Spleen (tissue), 11 donors: ENCODE results near the gene RPL27A. TPM values are rescaled to one million over a fixed set of nuclear protein-coding genes. Genes with fewer than 3 reads are reported as not detected.

Experiments used
- DNase-seq: peaks from one replicate; pipeline ENCODE4 v3.0.0-alpha.2; 2020
- H3K27ac ChIP-seq, 8 donors: fragments of 200-600 bp; sonication (generic) in 7 of 8; 1 replicate in 4 of 8; 2 replicates in 4 of 8; pipeline versions ENCODE4 v1.5.0 to v1.8.0; 2016 to 2021; ENCODE audit warnings: inconsistent platforms in 4 of 8, mild to moderate bottlenecking in 4 of 8, moderate library complexity in 1 of 8
- H3K27me3 ChIP-seq, 7 donors: fragments of 200-600 bp; sonication (generic) in 6 of 7; replicated peaks in 1 of 7; 1 replicate in 4 of 7; 2 replicates in 3 of 7; pipeline versions ENCODE4 v1.5.0 to v1.8.0; 2016 to 2021; ENCODE audit warnings: inconsistent platforms in 3 of 7, mild to moderate bottlenecking in 1 of 7
- H3K36me3 ChIP-seq, 6 donors: fragments of 200-600 bp; sonication (generic) in 5 of 6; 1 replicate in 4 of 6; 2 replicates in 2 of 6; pipeline versions ENCODE4 v1.5.0 to v1.8.0; 2016 to 2021; ENCODE audit warnings: inconsistent platforms in 2 of 6
- H3K4me1 ChIP-seq, 6 donors: fragments of 200-600 bp; sonication (generic) in 5 of 6; 1 replicate in 3 of 6; 2 replicates in 3 of 6; pipeline versions ENCODE4 v1.5.0 to v1.8.0; 2016 to 2021; ENCODE audit warnings: inconsistent platforms in 3 of 6
- H3K4me3 ChIP-seq, 8 donors: fragments of 200-600 bp; sonication (generic) in 7 of 8; 1 replicate in 4 of 8; 2 replicates in 4 of 8; pipeline versions ENCODE4 v1.5.0 to v1.8.0; 2016 to 2021; ENCODE audit warnings: inconsistent platforms in 4 of 8, mild to moderate bottlenecking in 4 of 8, moderate library complexity in 2 of 8
- H3K9me3 ChIP-seq, 8 donors: fragments of 200-600 bp; sonication (generic) in 7 of 8; 1 replicate in 4 of 8; 2 replicates in 4 of 8; pipeline versions ENCODE4 v1.5.0 to v1.8.0; 2016 to 2021; ENCODE audit warnings: inconsistent platforms in 4 of 8
- CTCF ChIP-seq, 11 experiments: fragments of 200-600 bp in 7 of 11; fragments of 450-650 bp in 4 of 11; sonication (generic) in 4 of 11; IDR thresholded peaks in 8 of 11; conservative IDR thresholded peaks in 3 of 11; 1 replicate in 7 of 11; 2 replicates in 4 of 11; pipeline versions ENCODE4 v1.4.0 to v1.8.0; 2016 to 2021; ENCODE audit warnings: antibody characterized with exemption in 11 of 11, inconsistent platforms in 4 of 11, mild to moderate bottlenecking in 1 of 11
- POLR2A ChIP-seq, 3 donors: fragments of 450-650 bp; IDR thresholded peaks; one replicate each; pipeline ENCODE4 v1.5.1; 2017; ENCODE audit warnings: antibody characterized with exemption in 3 of 3, mild to moderate bottlenecking in 1 of 3
- POLR2AphosphoS5 ChIP-seq, 3 donors: sonication (generic); formaldehyde crosslinking; IDR thresholded peaks; one replicate each; pipeline ENCODE4 v1.5.1; 2017; ENCODE audit warnings: antibody characterized with exemption in 3 of 3
- WGBS, 5 donors: extraction: QIAGEN DNeasy Blood & Tissue Kit in 3 of 5; methylation state at CpG; one replicate each; pipeline versions ENCODE4 v1.1.5 to v1.1.7; 2013 to 2018; 5-methylcytosine and 5-hydroxymethylcytosine counted together
- intact Hi-C: fragments of 100-400 bp; cut with DNase I; formaldehyde crosslinking; loops from one replicate; pipeline ENCODE4 v1.15.0; 2023; ENCODE audit warnings: low total_unique reads
- polyA plus RNA-seq, 3 donors: library from polyadenylated mRNA; stranded (reverse); fragments of 200-250 nt; gene quantifications; one replicate each; pipeline ENCODE4 v1.2.1, GENCODE V29; 2013
- total RNA-seq, 7 donors: library from RNA; depleted of rRNA in 3 of 7; stranded (reverse); fragments of >200 nt in 3 of 7; fragmentation: NEBNext Ultra II Directional in 4 of 7; extraction: Animal tissue kit (Norgen Biotek cat#: 25700) in 4 of 7; gene quantifications; one replicate each; pipeline versions ENCODE4 v1.1.0 to v1.2.1, GENCODE V29; 2016 to 2021
- donor health status: healthy with polysubstance abuse.
- donor health status: DM: no; HTN: no; CAD: no; lungs with moderate emphysema.
- donor health status: DM: no; HTN: no; CAD: no.
- donor health status: Bipolar disorder and iron deficiency.
- donor health status: healthy.
- donor health status: DM: no; HTN: no; CAD: no.
- donor health status: DM: yes; HTN: yes; CAD: no.

RPL27A gene
- total and polyA plus RNA-seq, 10 donors: 845 to 8,152 (median 1,390) TPM

GRCh38 chr11:8642196-8642841, 40.3 kb upstream of the RPL27A start:
- 85 to 95% (median 88%) methylated on average over 5 of the region's 5 CpGs for WGBS, 5 donors
- H3K4me3 ChIP-seq: no peak overlapping the region
- H3K4me1 ChIP-seq: no peaks in the 10 kb centered on the region
- intact Hi-C loops: no loop called here
- no peak for TF ChIP-seq POLR2AphosphoS5 (IDR thresholded peaks at IDR 0.05)
- TF ChIP-seq CTCF (IDR thresholded peaks at IDR 0.05 in 8 of 11, conservative IDR thresholded peaks at IDR 0.05 in 3 of 11): no peak
- no peak for TF ChIP-seq POLR2A (IDR thresholded peaks at IDR 0.05)
- no peak for DNase-seq
- H3K27ac ChIP-seq: no peak overlapping the region
- H3K36me3 ChIP-seq: peaks cover 5 to 97% (median 59%) of the 10 kb centered on the region in 6 donors
- no peaks in the 10 kb centered on the region for H3K9me3 ChIP-seq
- H3K27me3 ChIP-seq: no peaks in the 10 kb centered on the region

GRCh38 chr11:8646873-8647272, 35.7 kb upstream of the RPL27A start:
- peaks cover 5 to 97% (median 40%) of the 10 kb centered on the region in 6 donors for H3K36me3 ChIP-seq
- H3K27me3 ChIP-seq: no peaks in the 10 kb centered on the region
- intact Hi-C loops: no loop called here
- H3K4me3 ChIP-seq: no peak overlapping the region
- TF ChIP-seq POLR2A (IDR thresholded peaks at IDR 0.05) (no peak), POLR2AphosphoS5 (IDR thresholded peaks at IDR 0.05) (no peak), CTCF (IDR thresholded peaks at IDR 0.05 in 8 of 11, conservative IDR thresholded peaks at IDR 0.05 in 3 of 11) (no peak)
- 96 to 99% (median 97%) methylated on average over 4 of the region's 4 CpGs for WGBS, 5 donors
- H3K9me3 ChIP-seq: no peaks in the 10 kb centered on the region
- no peak overlapping the region for H3K27ac ChIP-seq
- DNase-seq: no peak
- H3K4me1 ChIP-seq: no peaks in the 10 kb centered on the region

- H3K27ac ChIP-seq: no peak overlapping the region
- no peaks in the 10 kb centered on the region for H3K27me3 ChIP-seq
- TF ChIP-seq POLR2AphosphoS5 (IDR thresholded peaks at IDR 0.05) (no peak), CTCF (IDR thresholded peaks at IDR 0.05 in 8 of 11, conservative IDR thresholded peaks at IDR 0.05 in 3 of 11) (no peak), POLR2A (IDR thresholded peaks at IDR 0.05) (no peak)
- no peaks in the 10 kb centered on the region for H3K4me1 ChIP-seq
- peaks cover 5 to 72% (median 33%) of the 10 kb centered on the region in 6 donors for H3K36me3 ChIP-seq
- H3K4me3 ChIP-seq: no peak overlapping the region
- no peak for DNase-seq
- no peaks in the 10 kb centered on the region for H3K9me3 ChIP-seq
- WGBS, 5 donors: 85 to 97% (median 95%) methylated on average over 2 of the region's 2 CpGs
- intact Hi-C loops: no loop called here
Measured at GRCh38 chr11:8649361-8649760, 33.2 kb upstream of the RPL27A start.

- TF ChIP-seq POLR2AphosphoS5 (IDR thresholded peaks at IDR 0.05) (no peak), CTCF (IDR thresholded peaks at IDR 0.05 in 8 of 11, conservative IDR thresholded peaks at IDR 0.05 in 3 of 11) (no peak), POLR2A (IDR thresholded peaks at IDR 0.05) (no peak)
- Histone ChIP-seq H3K36me3 (peaks cover 3 to 61% (median 28%) of the 10 kb centered on the region in 6 donors), H3K4me1 (no peaks in the 10 kb centered on the region), H3K9me3 (no peaks in the 10 kb centered on the region), H3K27ac (no peak overlapping the region), H3K4me3 (no peak overlapping the region), H3K27me3 (no peaks in the 10 kb centered on the region)
- intact Hi-C loops: no loop called here
- no peak for DNase-seq
- 90 to 96% (median 92%) methylated on average over 2 of the region's 2 CpGs for WGBS, 5 donors
Measured at GRCh38 chr11:8650401-8650990, 32.1 kb upstream of the RPL27A start.
